ENCODE measurements around the gene COL5A3.
"Not testable (repeated sequence)": the region's sequence is repeated elsewhere in the genome, so short reads cannot be mapped to it uniquely, and the experiment has no call there.

COL5A3 gene

GRCh38 chr19:9923440-9923839 lies 86.9 kb downstream of the COL5A3 start:
- no peaks in the 10 kb centered on the region for H3K36me3 Mint-ChIP-seq (ENCODE audit: low read depth)
- H3K4me1 Mint-ChIP-seq (ENCODE audit: low read depth) = no peaks in the 10 kb centered on the region
- H3K9me3 Mint-ChIP-seq = no peaks in the 10 kb centered on the region
- H3K27ac Mint-ChIP-seq = no peak overlapping the region
- no peak overlapping the region for H3K4me3 Mint-ChIP-seq
- H3K27me3 Mint-ChIP-seq (ENCODE audit: low read depth) = peaks cover 3% of the 10 kb centered on the region

GRCh38 chr19:9922782-9923379 lies 87.4 kb downstream of the COL5A3 start:
- H3K27me3 Mint-ChIP-seq (ENCODE audit: low read depth); H3K4me1 Mint-ChIP-seq (ENCODE audit: low read depth); H3K27ac Mint-ChIP-seq; H3K4me3 Mint-ChIP-seq; H3K9me3 Mint-ChIP-seq; H3K36me3 Mint-ChIP-seq (ENCODE audit: low read depth): not testable (repeated sequence)

GRCh38 chr19:9917321-9917720 lies 93.0 kb downstream of the COL5A3 start:
- Mint-ChIP-seq H3K4me1 (ENCODE audit: low read depth) (peaks cover 9% of the 10 kb centered on the region), H3K27me3 (ENCODE audit: low read depth) (peaks cover 29% of the 10 kb centered on the region), H3K36me3 (ENCODE audit: low read depth) (no peaks in the 10 kb centered on the region), H3K27ac (no peak overlapping the region), H3K4me3 (no peak overlapping the region), H3K9me3 (no peaks in the 10 kb centered on the region)

- Mint-ChIP-seq H3K9me3 (no peaks in the 10 kb centered on the region), H3K36me3 (ENCODE audit: low read depth) (no peaks in the 10 kb centered on the region), H3K4me3 (no peak overlapping the region), H3K27ac (no peak overlapping the region), H3K4me1 (ENCODE audit: low read depth) (peaks cover 9% of the 10 kb centered on the region), H3K27me3 (ENCODE audit: low read depth) (peaks cover 29% of the 10 kb centered on the region)
Measured at GRCh38 chr19:9916719-9917118, 93.6 kb downstream of the COL5A3 start.

- H3K27ac Mint-ChIP-seq = no peak overlapping the region
- H3K4me1 Mint-ChIP-seq (ENCODE audit: low read depth) = peaks cover 9% of the 10 kb centered on the region
- no peaks in the 10 kb centered on the region for H3K36me3 Mint-ChIP-seq (ENCODE audit: low read depth)
- peaks cover 33% of the 10 kb centered on the region for H3K27me3 Mint-ChIP-seq (ENCODE audit: low read depth)
- H3K9me3 Mint-ChIP-seq = no peaks in the 10 kb centered on the region
- H3K4me3 Mint-ChIP-seq = peak overlapping the region; percentile 57
Measured at GRCh38 chr19:9914315-9915207, 95.7 kb downstream of the COL5A3 start.

- Mint-ChIP-seq H3K27ac (no peak overlapping the region), H3K9me3 (no peaks in the 10 kb centered on the region), H3K27me3 (ENCODE audit: low read depth) (peaks cover 39% of the 10 kb centered on the region), H3K4me3 (peak overlapping the region; percentile 57), H3K36me3 (ENCODE audit: low read depth) (no peaks in the 10 kb centered on the region), H3K4me1 (ENCODE audit: low read depth) (peaks cover 9% of the 10 kb centered on the region)
Measured at GRCh38 chr19:9914001-9914314, 96.3 kb downstream of the COL5A3 start.

- Mint-ChIP-seq H3K27ac (no peak overlapping the region), H3K27me3 (ENCODE audit: low read depth) (peaks cover 35% of the 10 kb centered on the region), H3K4me1 (ENCODE audit: low read depth) (peaks cover 9% of the 10 kb centered on the region), H3K9me3 (no peaks in the 10 kb centered on the region), H3K4me3 (peak overlapping the region; percentile 54), H3K36me3 (ENCODE audit: low read depth) (no peaks in the 10 kb centered on the region)
Measured at GRCh38 chr19:9913237-9914000, 96.9 kb downstream of the COL5A3 start.

GRCh38 chr19:9912551-9913236 lies 97.6 kb downstream of the COL5A3 start:
- no peaks in the 10 kb centered on the region for H3K9me3 Mint-ChIP-seq
- H3K27me3 Mint-ChIP-seq (ENCODE audit: low read depth) = peaks cover 31% of the 10 kb centered on the region
- no peak overlapping the region for H3K27ac Mint-ChIP-seq
- no peaks in the 10 kb centered on the region for H3K36me3 Mint-ChIP-seq (ENCODE audit: low read depth)
- H3K4me3 Mint-ChIP-seq = peak overlapping the region; percentile 54
- H3K4me1 Mint-ChIP-seq (ENCODE audit: low read depth) = peaks cover 9% of the 10 kb centered on the region

GRCh38 chr19:9911524-9912185 lies 98.6 kb downstream of the COL5A3 start:
- H3K27me3 Mint-ChIP-seq (ENCODE audit: low read depth) = peaks cover 20% of the 10 kb centered on the region
- H3K27ac Mint-ChIP-seq = no peak overlapping the region
- H3K4me1 Mint-ChIP-seq (ENCODE audit: low read depth) = peaks cover 2% of the 10 kb centered on the region
- H3K9me3 Mint-ChIP-seq = no peaks in the 10 kb centered on the region
- H3K4me3 Mint-ChIP-seq = no peak overlapping the region
- no peaks in the 10 kb centered on the region for H3K36me3 Mint-ChIP-seq (ENCODE audit: low read depth)

GRCh38 chr19:9910625-9911024 lies 99.7 kb downstream of the COL5A3 start:
- no peak overlapping the region for H3K27ac Mint-ChIP-seq
- no peaks in the 10 kb centered on the region for H3K9me3 Mint-ChIP-seq
- peaks cover 14% of the 10 kb centered on the region for H3K27me3 Mint-ChIP-seq (ENCODE audit: low read depth)
- no peaks in the 10 kb centered on the region for H3K36me3 Mint-ChIP-seq (ENCODE audit: low read depth)
- H3K4me3 Mint-ChIP-seq = no peak overlapping the region
- peaks cover 2% of the 10 kb centered on the region for H3K4me1 Mint-ChIP-seq (ENCODE audit: low read depth)
